AG09319 (cell line): ENCODE results near the gene SOX6.
"Not testable (repeated sequence)": the region's sequence is repeated elsewhere in the genome, so short reads cannot be mapped to it uniquely, and the experiment has no call there.

Experiments
- DNase-seq: peaks from one replicate; pipeline ENCODE4 v3.0.0-alpha.2; 2010; ENCODE audit warnings: low read depth; ENCODE audit errors: extremely low read depth
- TF ChIP-seq, protein P1 (sequence below): IDR thresholded peaks from 2 replicates; pipeline ENCODE4 v1.5.1; 2011; ENCODE audit warnings: low read depth, mild to moderate bottlenecking, inconsistent platforms, low read length, moderate library complexity

The SOX6 gene

DNA sequence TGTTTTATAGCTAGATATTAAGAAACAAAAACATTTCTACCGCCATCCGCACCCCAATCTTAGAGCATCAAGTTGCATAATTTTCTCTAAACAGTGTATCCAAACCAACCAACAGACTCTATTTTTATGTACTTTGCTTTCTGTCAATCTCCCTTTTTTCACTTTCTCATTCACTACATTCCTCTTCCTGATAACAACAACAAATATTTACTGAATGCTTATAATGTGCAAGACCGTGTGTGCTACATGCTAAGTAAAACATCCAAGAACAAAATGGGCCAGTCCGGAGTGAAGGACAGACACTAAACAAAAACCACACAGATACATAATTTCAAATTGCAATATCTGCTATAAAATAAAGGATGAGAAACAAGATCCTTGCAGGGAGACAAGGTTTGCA is 38.6 kb upstream of the SOX6 start:
- TF ChIP-seq, protein P1, sequence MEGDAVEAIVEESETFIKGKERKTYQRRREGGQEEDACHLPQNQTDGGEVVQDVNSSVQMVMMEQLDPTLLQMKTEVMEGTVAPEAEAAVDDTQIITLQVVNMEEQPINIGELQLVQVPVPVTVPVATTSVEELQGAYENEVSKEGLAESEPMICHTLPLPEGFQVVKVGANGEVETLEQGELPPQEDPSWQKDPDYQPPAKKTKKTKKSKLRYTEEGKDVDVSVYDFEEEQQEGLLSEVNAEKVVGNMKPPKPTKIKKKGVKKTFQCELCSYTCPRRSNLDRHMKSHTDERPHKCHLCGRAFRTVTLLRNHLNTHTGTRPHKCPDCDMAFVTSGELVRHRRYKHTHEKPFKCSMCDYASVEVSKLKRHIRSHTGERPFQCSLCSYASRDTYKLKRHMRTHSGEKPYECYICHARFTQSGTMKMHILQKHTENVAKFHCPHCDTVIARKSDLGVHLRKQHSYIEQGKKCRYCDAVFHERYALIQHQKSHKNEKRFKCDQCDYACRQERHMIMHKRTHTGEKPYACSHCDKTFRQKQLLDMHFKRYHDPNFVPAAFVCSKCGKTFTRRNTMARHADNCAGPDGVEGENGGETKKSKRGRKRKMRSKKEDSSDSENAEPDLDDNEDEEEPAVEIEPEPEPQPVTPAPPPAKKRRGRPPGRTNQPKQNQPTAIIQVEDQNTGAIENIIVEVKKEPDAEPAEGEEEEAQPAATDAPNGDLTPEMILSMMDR, result no peak
- DNase-seq, result no peak

DNA sequence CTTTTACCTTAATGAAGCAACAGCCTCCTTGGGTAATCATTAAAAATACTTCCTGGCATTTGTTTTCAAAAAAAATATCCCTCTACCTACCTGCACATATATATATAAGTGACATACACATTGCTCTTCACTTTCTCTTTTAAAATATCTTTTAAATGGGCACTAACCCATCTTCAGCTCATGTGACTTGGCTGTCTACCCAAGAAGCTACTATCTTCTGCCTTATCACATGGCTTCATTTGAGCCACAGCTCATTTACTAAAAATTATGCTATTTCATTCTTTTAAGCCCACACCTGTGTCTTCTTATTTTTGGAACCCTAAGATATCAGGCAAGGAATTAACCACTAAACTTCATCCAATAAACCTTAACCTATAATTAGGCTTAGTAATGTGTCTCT is 37.0 kb upstream of the SOX6 start:
- TF ChIP-seq, protein P1, result no peak
- no peak for DNase-seq

DNA sequence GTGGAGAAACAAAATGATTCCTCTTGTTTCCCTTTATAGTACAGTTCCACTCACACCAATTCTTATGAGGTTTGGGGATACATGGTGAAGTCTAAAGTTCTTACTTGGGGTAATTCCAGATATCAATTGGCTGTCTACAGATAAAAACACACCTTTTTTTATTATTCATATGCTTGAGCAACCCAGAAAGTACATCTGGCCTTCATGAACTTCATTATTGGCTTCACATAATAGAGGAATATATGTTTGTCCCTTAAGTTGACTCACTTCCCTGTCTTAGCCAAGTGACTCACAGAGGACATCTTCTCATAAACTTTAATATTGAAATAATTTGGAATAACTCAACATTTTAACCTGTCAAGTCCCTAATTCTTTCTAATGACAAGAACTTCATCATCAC is 36.3 kb upstream of the SOX6 start:
- TF ChIP-seq, protein P1, result no peak
- no peak for DNase-seq

DNA sequence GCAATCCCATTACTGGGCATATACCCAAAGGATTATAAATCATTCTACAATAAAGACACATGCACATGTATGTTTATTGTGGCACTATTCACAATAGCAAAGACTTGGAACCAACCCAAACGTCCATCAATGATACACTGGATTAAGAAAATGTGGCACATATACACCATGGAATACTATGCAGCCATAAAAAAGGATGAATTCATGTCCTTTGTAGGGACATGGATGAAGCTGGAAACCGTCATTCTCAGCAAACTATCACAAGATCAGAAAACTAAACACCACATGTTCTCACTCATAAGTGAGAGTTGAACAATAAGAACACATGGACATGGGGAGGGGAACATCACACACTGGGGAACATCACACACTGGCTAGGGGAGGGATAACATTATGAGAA is 34.5 kb upstream of the SOX6 start:
- not testable (repeated sequence) for DNase-seq

DNA sequence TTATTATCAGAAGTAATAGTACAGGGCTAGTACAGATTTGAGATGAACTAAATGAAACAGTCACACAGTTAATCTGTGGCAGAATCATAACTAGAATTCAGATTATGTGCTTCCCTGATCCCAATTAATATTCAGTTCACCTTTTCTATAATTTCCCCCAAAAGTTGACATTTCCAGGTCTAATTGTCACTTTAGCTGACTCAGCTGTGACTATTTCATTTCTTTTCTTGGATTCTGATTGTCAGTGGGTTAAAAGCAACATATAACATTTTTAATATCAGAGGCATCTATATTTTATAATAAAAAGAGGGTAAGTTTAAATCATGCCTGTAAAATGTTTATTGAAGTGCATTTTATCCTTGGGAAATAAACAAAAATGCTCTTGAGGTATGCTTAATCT is 28.8 kb upstream of the SOX6 start:
- DNase-seq, result no peak
- TF ChIP-seq, protein P1, result no peak

DNA sequence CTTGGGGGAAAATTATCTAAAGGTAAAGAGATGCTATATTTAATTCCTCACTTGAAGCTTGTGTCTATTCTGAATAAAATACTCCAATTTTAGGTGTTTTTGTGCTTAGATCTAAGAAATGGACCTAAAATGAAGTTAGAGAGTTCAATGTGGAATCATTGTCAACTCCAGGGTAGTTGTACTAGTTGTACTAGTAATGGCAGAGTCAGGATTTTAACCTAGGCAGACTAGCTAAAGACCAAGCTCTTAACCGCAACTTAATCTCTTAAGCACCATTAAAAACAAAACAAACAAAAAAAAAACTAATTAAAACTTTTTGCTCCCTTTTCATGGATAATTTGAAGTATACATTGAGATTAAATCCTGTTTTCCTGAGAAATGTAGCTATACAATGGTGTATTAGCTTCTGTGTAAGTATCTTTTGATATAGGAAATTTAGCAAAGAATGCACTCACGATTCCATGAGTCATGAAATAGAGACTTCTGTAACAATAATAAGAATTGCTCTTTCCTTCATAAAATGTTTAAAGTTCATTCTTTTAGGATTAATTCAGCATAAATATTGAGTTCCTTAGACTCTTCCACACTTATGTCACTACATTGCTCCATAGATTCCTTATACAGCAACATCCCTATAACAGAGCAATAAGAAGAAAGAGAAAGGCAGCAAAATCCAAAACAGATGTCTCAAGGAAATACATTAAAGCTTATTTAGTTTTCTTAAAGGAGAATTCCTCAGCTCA is 26.5 kb upstream of the SOX6 start:
- TF ChIP-seq, protein P1, result no peak
- DNase-seq, result peak; percentile 1

DNA sequence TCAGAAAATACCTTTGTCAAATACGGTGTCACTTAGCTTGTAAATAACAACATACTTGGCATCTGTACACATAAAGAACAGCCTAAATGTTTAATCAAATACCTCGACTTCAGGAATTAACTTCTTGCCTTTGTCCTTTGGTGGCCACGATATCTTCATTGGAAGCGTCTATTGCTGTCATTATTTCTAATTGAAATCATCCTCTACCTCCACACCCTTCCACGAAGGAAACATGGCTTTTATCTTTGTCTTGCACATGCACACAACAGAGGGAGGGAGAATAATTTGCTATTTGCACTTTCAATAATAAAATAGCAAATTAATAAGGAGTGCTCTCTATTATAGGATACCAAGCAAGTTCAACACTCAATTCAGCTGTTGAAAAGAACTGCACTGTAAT is 25.8 kb upstream of the SOX6 start:
- TF ChIP-seq, protein P1, result no peak
- no peak for DNase-seq
